GM06990 (cell line): Measurements from ENCODE around the gene SUCO.

ENCODE experiments used
- DNase-seq: peaks from one replicate; pipeline ENCODE4 v3.0.0-alpha.2; 2011; ENCODE audit not compliant: insufficient read length; ENCODE audit errors: extremely low read depth
- H3K27me3 ChIP-seq: replicated peaks from 2 replicates; pipeline ENCODE4 v1.6.0; 2011; ENCODE audit warnings: low read length; ENCODE audit not compliant: control insufficient read depth, insufficient read depth
- H3K36me3 ChIP-seq: 2 replicates; pipeline ENCODE4 v1.5.1; 2011; ENCODE audit warnings: low read length; ENCODE audit not compliant: control insufficient read depth, insufficient read depth
- H3K4me3 ChIP-seq: replicated peaks from 2 replicates; pipeline ENCODE4 v1.5.1; 2011; ENCODE audit warnings: low read depth, mild to moderate bottlenecking, control low read depth, low read length
- TF ChIP-seq, protein P1 (sequence below): IDR thresholded peaks from 2 replicates; pipeline ENCODE4 v1.5.1; 2011; ENCODE audit warnings: low read length, control low read depth, mild to moderate bottlenecking, inconsistent platforms; ENCODE audit not compliant: insufficient read depth, poor library complexity, severe bottlenecking

SUCO gene

DNA sequence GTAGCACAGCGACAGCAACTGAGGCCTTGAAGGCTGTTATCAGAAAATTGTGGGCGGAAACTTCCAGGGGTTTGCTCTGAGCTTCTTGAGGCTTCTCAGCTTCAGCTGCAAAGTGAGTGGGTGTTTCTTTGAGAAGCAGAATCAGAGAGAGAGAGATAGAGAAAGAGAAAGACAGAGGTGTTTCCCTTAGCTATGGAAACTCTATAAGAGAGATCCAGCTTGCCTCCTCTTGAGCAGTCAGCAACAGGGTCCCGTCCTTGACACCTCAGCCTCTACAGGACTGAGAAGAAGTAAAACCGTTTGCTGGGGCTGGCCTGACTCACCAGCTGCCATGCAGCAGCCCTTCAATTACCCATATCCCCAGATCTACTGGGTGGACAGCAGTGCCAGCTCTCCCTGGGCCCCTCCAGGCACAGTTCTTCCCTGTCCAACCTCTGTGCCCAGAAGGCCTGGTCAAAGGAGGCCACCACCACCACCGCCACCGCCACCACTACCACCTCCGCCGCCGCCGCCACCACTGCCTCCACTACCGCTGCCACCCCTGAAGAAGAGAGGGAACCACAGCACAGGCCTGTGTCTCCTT is 126.0 kb downstream of the SUCO start, which contains the start of gene FASLG:
Gene FASLG, plus strand, starts transcription at position 233 of the 583 bp plus-strand sequence. Its CDS starts 99 bp downstream, at position 332.
- DNase-seq, result no peak
- Histone ChIP-seq H3K36me3 (no peaks in the 10 kb centered on the region), H3K27me3 (no peaks in the 10 kb centered on the region), H3K4me3 (no peak within 1 kb of the TSS)
- TF ChIP-seq, protein P1, sequence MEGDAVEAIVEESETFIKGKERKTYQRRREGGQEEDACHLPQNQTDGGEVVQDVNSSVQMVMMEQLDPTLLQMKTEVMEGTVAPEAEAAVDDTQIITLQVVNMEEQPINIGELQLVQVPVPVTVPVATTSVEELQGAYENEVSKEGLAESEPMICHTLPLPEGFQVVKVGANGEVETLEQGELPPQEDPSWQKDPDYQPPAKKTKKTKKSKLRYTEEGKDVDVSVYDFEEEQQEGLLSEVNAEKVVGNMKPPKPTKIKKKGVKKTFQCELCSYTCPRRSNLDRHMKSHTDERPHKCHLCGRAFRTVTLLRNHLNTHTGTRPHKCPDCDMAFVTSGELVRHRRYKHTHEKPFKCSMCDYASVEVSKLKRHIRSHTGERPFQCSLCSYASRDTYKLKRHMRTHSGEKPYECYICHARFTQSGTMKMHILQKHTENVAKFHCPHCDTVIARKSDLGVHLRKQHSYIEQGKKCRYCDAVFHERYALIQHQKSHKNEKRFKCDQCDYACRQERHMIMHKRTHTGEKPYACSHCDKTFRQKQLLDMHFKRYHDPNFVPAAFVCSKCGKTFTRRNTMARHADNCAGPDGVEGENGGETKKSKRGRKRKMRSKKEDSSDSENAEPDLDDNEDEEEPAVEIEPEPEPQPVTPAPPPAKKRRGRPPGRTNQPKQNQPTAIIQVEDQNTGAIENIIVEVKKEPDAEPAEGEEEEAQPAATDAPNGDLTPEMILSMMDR, result no peak

- TF ChIP-seq, protein P1, result no peak
- Histone ChIP-seq H3K4me3 (no peak overlapping the region), H3K27me3 (no peaks in the 10 kb centered on the region), H3K36me3 (no peaks in the 10 kb centered on the region)
- DNase-seq, result no peak
These were observed 128.2 kb downstream of the SUCO start for GRCh38 chr1:172661107-172661506.
